A673 (cell line): ENCODE results near the gene ADAMTSL3.

Source experiments
- CTCF ChIP-seq: fragments of 300-800, 200-600 bp; sonication (generic); conservative IDR thresholded peaks from 2 replicates; pipeline ENCODE4 v1.5.1; 2017; ENCODE audit warnings: low read depth, mild to moderate bottlenecking, antibody characterized with exemption, low read length, moderate library complexity, mixed read lengths
- EZH2 ChIP-seq: fragments of 200-600 bp; sonication (generic); IDR thresholded peaks from 2 replicates; pipeline ENCODE4 v1.6.1; 2017; ENCODE audit warnings: borderline replicate concordance, low read depth, mild to moderate bottlenecking, mixed read lengths, antibody characterized with exemption, low read length; ENCODE audit not compliant: poor library complexity, severe bottlenecking

- TF ChIP-seq CTCF (no peak), EZH2 (no peak)
Measured at GRCh38 chr15:83784975-83785374, 131.1 kb downstream of the ADAMTSL3 start.
